SK-N-SH (cell line): ENCODE measurements around the gene SMAD2. TPM values are rescaled to one million over a fixed set of nuclear protein-coding genes. Genes with fewer than 3 reads are reported as not detected.

Source experiments
- CTCF ChIA-PET: fragments of 300-600, 350-600 bp; formaldehyde crosslinking; extraction: SDS; loops from one replicate; lab custom pipeline; 2021; lab: Yijun Ruan, JAX
- POLR2A ChIA-PET: fragments of 350-600 bp; sonication (Branson Sonifier 250); formaldehyde crosslinking; extraction: SDS; loops from one replicate; lab custom pipeline; 2020; ENCODE audit warnings: antibody characterized with exemption, inconsistent platforms; lab: Yijun Ruan, JAX
- DNase-seq: peaks from one replicate; pipeline ENCODE4 v3.0.0; 2012
- H2AFZ ChIP-seq: fragments of 200-600 bp; sonication (generic); 2 replicates; pipeline ENCODE4 v1.8.1; 2016; ENCODE audit warnings: antibody characterized with exemption, mild to moderate bottlenecking, low read depth
- H3F3A ChIP-seq: fragments of 200-600 bp; sonication (generic); replicated peaks from 2 replicates; pipeline ENCODE3; 2016; ENCODE audit warnings: antibody characterized with exemption, mild to moderate bottlenecking; ENCODE audit not compliant: insufficient read depth
- H3K27ac ChIP-seq, 2 experiments: fragments of 200-500 bp in 1 of 2; fragments of 200-600 bp in 1 of 2; sonication (Bioruptor generic) in 1 of 2; sonication (generic), shearing (Covaris generic) in 1 of 2; 2 replicates each; pipeline versions ENCODE4 v1.5.1 to v1.6.1; 2014 to 2016; ENCODE audit warnings: low read depth in 2 of 2, inconsistent platforms in 1 of 2, low read length in 1 of 2, mild to moderate bottlenecking in 1 of 2, mixed read lengths in 1 of 2
- H3K27me3 ChIP-seq: fragments of 200-600 bp; sonication (generic), shearing (Covaris generic); 2 replicates; pipeline ENCODE4 v1.6.1; 2016; ENCODE audit warnings: mixed run types; ENCODE audit not compliant: insufficient read depth
- H3K36me3 ChIP-seq, 2 experiments: fragments of 200-500 bp in 1 of 2; fragments of 200-600 bp in 1 of 2; sonication (Bioruptor generic) in 1 of 2; sonication (generic) in 1 of 2; replicated peaks in 1 of 2; 2 replicates each; pipeline versions ENCODE3 to v1.5.1; 2014 to 2016; ENCODE audit warnings: low read length in 1 of 2, mild to moderate bottlenecking in 1 of 2; ENCODE audit not compliant: insufficient read depth in 2 of 2, control insufficient read depth in 1 of 2
- H3K4me1 ChIP-seq, 2 experiments: fragments of 200-500 bp in 1 of 2; fragments of 200-600 bp in 1 of 2; sonication (Bioruptor generic) in 1 of 2; sonication (generic), shearing (Covaris generic) in 1 of 2; 2 replicates each; pipeline versions ENCODE4 v1.5.1 to v1.6.1; 2014 to 2016; ENCODE audit warnings: low read depth in 1 of 2, low read length in 1 of 2, mixed run types in 1 of 2; ENCODE audit not compliant: insufficient read depth in 2 of 2, control insufficient read depth in 1 of 2
- H3K4me2 ChIP-seq: fragments of 200-600 bp; sonication (generic), shearing (Covaris generic); 2 replicates; pipeline ENCODE4 v1.6.1; 2017; ENCODE audit warnings: mixed run types
- H3K4me3 ChIP-seq, 2 experiments: fragments of 200-500 bp in 1 of 2; fragments of 200-600 bp in 1 of 2; sonication (Bioruptor generic) in 1 of 2; sonication (generic), shearing (Covaris generic) in 1 of 2; 2 replicates each; pipeline versions ENCODE4 v1.5.1 to v1.8.1; 2014 to 2016; ENCODE audit warnings: low read depth in 2 of 2, inconsistent platforms in 1 of 2, low read length in 1 of 2, mild to moderate bottlenecking in 1 of 2, mixed read lengths in 1 of 2, moderate library complexity in 1 of 2
- H3K79me2 ChIP-seq: fragments of 200-600 bp; sonication (generic); 2 replicates; pipeline ENCODE4 v1.8.1; 2017; ENCODE audit warnings: mild to moderate bottlenecking; ENCODE audit not compliant: insufficient read depth
- H3K9ac ChIP-seq: fragments of 200-600 bp; sonication (generic); 2 replicates; pipeline ENCODE4 v1.6.1; 2017; ENCODE audit warnings: mixed run types
- H3K9me2 ChIP-seq: fragments of 200-600 bp; sonication (generic); 2 replicates; pipeline ENCODE4 v1.6.1; 2017; ENCODE audit warnings: mixed run types
- H3K9me3 ChIP-seq: fragments of 200-600 bp; sonication (generic); 2 replicates; pipeline ENCODE4 v1.6.1; 2017; ENCODE audit warnings: mixed run types, mild to moderate bottlenecking, moderate library complexity
- H4K20me1 ChIP-seq: fragments of 200-600 bp; sonication (generic); 2 replicates; pipeline ENCODE4 v1.6.1; 2017; ENCODE audit warnings: mild to moderate bottlenecking, mixed run types; ENCODE audit not compliant: insufficient read depth
- ELF1 ChIP-seq: IDR thresholded peaks from 2 replicates; pipeline ENCODE4 v1.4.0; 2012
- EP300 ChIP-seq, 2 experiments: IDR thresholded peaks; 2 replicates each; pipeline versions ENCODE4 v1.4.0 to v1.6.1; 2012; ENCODE audit warnings: borderline replicate concordance in 1 of 2, low read depth in 1 of 2, low read length in 1 of 2
- EZH2phosphoT487 ChIP-seq: fragments of 200-600 bp; sonication (generic); IDR thresholded peaks from 2 replicates; pipeline ENCODE4 v1.6.1; 2017; ENCODE audit warnings: low read depth, mixed run types, mild to moderate bottlenecking, antibody characterized with exemption, moderate library complexity, borderline replicate concordance
- FOXJ3 ChIP-seq: sonication (generic); formaldehyde crosslinking; IDR thresholded peaks from 2 replicates; pipeline ENCODE4 v1.5.1; 2020; ENCODE audit warnings: mild to moderate bottlenecking, missing genetic modification reagents
- GATA2 ChIP-seq: sonication (generic); formaldehyde crosslinking; IDR thresholded peaks from 2 replicates; pipeline ENCODE4 v1.5.0; 2020; ENCODE audit warnings: mild to moderate bottlenecking, missing genetic modification reagents
- MXI1 ChIP-seq: IDR thresholded peaks from 2 replicates; pipeline ENCODE4 v1.6.1; 2012; ENCODE audit warnings: mild to moderate bottlenecking, low read depth, low read length, improper control_type of control experiment
- RFX5 ChIP-seq: IDR thresholded peaks from 2 replicates; pipeline ENCODE4 v1.6.1; 2012; ENCODE audit warnings: mild to moderate bottlenecking, improper control_type of control experiment, low read length
- RXRA ChIP-seq: IDR thresholded peaks from 2 replicates; pipeline ENCODE4 v1.4.0; 2012; ENCODE audit warnings: low read depth, mild to moderate bottlenecking, borderline replicate concordance
- SIN3A ChIP-seq: IDR thresholded peaks from 2 replicates; pipeline ENCODE4 v1.6.1; 2012; ENCODE audit warnings: low read depth, mild to moderate bottlenecking, low read length, moderate library complexity, borderline replicate concordance
- TAF1 ChIP-seq: IDR thresholded peaks from 2 replicates; pipeline ENCODE4 v1.6.1; 2012; ENCODE audit warnings: low read depth, mild to moderate bottlenecking, low read length, moderate library complexity, borderline replicate concordance
- TEAD4 ChIP-seq: IDR thresholded peaks from 2 replicates; pipeline ENCODE4 v1.4.0; 2012; ENCODE audit warnings: mild to moderate bottlenecking, borderline replicate concordance; ENCODE audit not compliant: insufficient read depth
- YY1 ChIP-seq: IDR thresholded peaks from 2 replicates; pipeline ENCODE4 v1.4.0; 2012; ENCODE audit warnings: low read depth, mild to moderate bottlenecking
- WGBS: methylation state at CpG from one replicate; pipeline ENCODE4 v1.1.6; 2017; ENCODE audit warnings: low lambda C conversion rate; 5-methylcytosine and 5-hydroxymethylcytosine counted together
- polyA plus RNA-seq, 3 experiments: library from polyadenylated mRNA; depleted of rRNA; stranded (reverse); fragments of >200 nt; gene quantifications; 2 replicates each; pipeline ENCODE4 v1.2.3, GENCODE V29; 2012
- TF ChIP-seq, protein P1 (sequence below): IDR thresholded peaks from 2 replicates; pipeline ENCODE4 v1.4.0; 2012; ENCODE audit warnings: low read depth
- TF ChIP-seq, protein P2 (sequence below): IDR thresholded peaks from 2 replicates; pipeline ENCODE4 v1.4.0; 2012; ENCODE audit warnings: low read depth, borderline replicate concordance
- TF ChIP-seq, protein P3 (sequence below): fragments of 150-350 bp; IDR thresholded peaks from 2 replicates; pipeline ENCODE4 v1.6.1; 2016; ENCODE audit warnings: mild to moderate bottlenecking, low read depth, low read length
- TF ChIP-seq, protein P4 (sequence below): IDR thresholded peaks from 2 replicates; pipeline ENCODE4 v1.4.0; 2012; ENCODE audit warnings: low read depth, borderline replicate concordance
- TF ChIP-seq, protein P5 (sequence below): fragments of 200-600 bp; sonication (generic); IDR thresholded peaks from 2 replicates; pipeline ENCODE4 v1.6.1; 2017; ENCODE audit warnings: antibody characterized with exemption, mild to moderate bottlenecking, moderate library complexity
- TF ChIP-seq, protein P6 (sequence below): fragments of 150-350 bp; IDR thresholded peaks from 2 replicates; pipeline ENCODE4 v1.6.1; 2017; ENCODE audit warnings: antibody characterized with exemption, low read length, low read depth, borderline replicate concordance

The SMAD2 gene
- polyA plus RNA-seq, 1 of the 3 experiments (the other 2 are of a cell fraction): 36.3 TPM

DNA sequence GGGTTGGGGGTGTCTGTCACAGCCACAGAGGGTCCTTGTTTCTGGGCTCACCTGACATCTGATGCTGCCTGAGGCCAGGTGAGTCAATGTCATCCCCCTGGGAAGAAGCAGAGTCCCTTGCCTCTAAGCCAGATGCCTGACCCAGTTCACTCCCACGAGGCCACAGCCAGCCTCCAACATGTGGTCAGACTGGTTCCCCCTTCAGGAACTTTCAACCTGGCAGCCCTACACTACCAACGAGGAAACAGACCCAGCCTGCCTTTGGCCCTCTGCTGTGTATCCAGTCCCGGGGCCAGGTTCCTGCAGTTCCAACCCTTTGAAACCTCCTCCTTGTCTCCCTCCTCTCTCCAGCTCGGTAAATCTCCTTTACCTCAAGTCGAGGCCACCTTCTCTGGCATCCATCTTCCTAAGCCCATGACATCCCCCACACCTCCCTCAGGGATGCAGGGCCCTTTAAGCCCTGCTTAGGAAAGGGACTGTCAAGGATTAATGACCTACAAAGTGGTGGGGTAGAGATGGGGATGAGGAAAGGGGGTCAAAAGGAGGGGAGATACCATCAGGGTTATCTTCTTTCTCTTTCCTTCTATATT lies 49.2 kb upstream of the SMAD2 start:
- Histone ChIP-seq H3K4me2 (no peak overlapping the region), H3F3A (no peaks in the 10 kb centered on the region), H3K9me3 (no peaks in the 10 kb centered on the region), H3K4me1 (peaks cover 0 to 18% of the 10 kb centered on the region in 2 experiments; a peak in 1 of 4 replicates), H3K27me3 (no peaks in the 10 kb centered on the region; the same call in 1 of the 2 replicates), H3K79me2 (no peaks in the 10 kb centered on the region), H3K36me3 (no peaks in the 10 kb centered on the region), H3K9me2 (no peaks in the 10 kb centered on the region), H3K9ac (no peak overlapping the region), H3K4me3 (no peak overlapping the region), H3K27ac (no peak overlapping the region), H4K20me1 (no peaks in the 10 kb centered on the region), H2AFZ (no peak overlapping the region)
- no peak for TF ChIP-seq EZH2phosphoT487
- TF ChIP-seq EP300 (IDR thresholded peaks at IDR 0.05; ENCODE audit: borderline replicate concordance in 1 of 2, low read depth in 1 of 2, low read length in 1 of 2): no peak
- TF ChIP-seq, protein P1, sequence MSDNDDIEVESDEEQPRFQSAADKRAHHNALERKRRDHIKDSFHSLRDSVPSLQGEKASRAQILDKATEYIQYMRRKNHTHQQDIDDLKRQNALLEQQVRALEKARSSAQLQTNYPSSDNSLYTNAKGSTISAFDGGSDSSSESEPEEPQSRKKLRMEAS: no peak
- TF ChIP-seq MXI1: no peak
- TF ChIP-seq ELF1: no peak
- no peak for TF ChIP-seq RFX5
- no peak for TF ChIP-seq FOXJ3 (CRISPR knock-in tag)
- TF ChIP-seq TAF1: no peak
- TF ChIP-seq, protein P2, sequence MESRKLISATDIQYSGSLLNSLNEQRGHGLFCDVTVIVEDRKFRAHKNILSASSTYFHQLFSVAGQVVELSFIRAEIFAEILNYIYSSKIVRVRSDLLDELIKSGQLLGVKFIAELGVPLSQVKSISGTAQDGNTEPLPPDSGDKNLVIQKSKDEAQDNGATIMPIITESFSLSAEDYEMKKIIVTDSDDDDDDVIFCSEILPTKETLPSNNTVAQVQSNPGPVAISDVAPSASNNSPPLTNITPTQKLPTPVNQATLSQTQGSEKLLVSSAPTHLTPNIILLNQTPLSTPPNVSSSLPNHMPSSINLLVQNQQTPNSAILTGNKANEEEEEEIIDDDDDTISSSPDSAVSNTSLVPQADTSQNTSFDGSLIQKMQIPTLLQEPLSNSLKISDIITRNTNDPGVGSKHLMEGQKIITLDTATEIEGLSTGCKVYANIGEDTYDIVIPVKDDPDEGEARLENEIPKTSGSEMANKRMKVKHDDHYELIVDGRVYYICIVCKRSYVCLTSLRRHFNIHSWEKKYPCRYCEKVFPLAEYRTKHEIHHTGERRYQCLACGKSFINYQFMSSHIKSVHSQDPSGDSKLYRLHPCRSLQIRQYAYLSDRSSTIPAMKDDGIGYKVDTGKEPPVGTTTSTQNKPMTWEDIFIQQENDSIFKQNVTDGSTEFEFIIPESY: no peak
- TF ChIP-seq, protein P3, sequence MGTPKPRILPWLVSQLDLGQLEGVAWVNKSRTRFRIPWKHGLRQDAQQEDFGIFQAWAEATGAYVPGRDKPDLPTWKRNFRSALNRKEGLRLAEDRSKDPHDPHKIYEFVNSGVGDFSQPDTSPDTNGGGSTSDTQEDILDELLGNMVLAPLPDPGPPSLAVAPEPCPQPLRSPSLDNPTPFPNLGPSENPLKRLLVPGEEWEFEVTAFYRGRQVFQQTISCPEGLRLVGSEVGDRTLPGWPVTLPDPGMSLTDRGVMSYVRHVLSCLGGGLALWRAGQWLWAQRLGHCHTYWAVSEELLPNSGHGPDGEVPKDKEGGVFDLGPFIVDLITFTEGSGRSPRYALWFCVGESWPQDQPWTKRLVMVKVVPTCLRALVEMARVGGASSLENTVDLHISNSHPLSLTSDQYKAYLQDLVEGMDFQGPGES: no peak
- no peak for TF ChIP-seq SIN3A
- TF ChIP-seq RXRA: no peak
- TF ChIP-seq GATA2 (CRISPR knock-in tag): no peak
- TF ChIP-seq, protein P4, sequence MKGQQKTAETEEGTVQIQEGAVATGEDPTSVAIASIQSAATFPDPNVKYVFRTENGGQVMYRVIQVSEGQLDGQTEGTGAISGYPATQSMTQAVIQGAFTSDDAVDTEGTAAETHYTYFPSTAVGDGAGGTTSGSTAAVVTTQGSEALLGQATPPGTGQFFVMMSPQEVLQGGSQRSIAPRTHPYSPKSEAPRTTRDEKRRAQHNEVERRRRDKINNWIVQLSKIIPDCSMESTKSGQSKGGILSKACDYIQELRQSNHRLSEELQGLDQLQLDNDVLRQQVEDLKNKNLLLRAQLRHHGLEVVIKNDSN: no peak
- no peak for TF ChIP-seq YY1
- TF ChIP-seq, protein P5, sequence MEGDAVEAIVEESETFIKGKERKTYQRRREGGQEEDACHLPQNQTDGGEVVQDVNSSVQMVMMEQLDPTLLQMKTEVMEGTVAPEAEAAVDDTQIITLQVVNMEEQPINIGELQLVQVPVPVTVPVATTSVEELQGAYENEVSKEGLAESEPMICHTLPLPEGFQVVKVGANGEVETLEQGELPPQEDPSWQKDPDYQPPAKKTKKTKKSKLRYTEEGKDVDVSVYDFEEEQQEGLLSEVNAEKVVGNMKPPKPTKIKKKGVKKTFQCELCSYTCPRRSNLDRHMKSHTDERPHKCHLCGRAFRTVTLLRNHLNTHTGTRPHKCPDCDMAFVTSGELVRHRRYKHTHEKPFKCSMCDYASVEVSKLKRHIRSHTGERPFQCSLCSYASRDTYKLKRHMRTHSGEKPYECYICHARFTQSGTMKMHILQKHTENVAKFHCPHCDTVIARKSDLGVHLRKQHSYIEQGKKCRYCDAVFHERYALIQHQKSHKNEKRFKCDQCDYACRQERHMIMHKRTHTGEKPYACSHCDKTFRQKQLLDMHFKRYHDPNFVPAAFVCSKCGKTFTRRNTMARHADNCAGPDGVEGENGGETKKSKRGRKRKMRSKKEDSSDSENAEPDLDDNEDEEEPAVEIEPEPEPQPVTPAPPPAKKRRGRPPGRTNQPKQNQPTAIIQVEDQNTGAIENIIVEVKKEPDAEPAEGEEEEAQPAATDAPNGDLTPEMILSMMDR: no peak
- TF ChIP-seq, protein P6, sequence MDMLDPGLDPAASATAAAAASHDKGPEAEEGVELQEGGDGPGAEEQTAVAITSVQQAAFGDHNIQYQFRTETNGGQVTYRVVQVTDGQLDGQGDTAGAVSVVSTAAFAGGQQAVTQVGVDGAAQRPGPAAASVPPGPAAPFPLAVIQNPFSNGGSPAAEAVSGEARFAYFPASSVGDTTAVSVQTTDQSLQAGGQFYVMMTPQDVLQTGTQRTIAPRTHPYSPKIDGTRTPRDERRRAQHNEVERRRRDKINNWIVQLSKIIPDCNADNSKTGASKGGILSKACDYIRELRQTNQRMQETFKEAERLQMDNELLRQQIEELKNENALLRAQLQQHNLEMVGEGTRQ: no peak
- TF ChIP-seq TEAD4: no peak
- POLR2A ChIA-PET: no interaction called here
- no peak for DNase-seq
- 43% methylated on average over 4 of the region's 5 CpGs for WGBS
- CTCF ChIA-PET: no interaction called here
